CMK (cell line): ENCODE data around the gene IFT122.
"Not testable (repeated sequence)": the region's sequence is repeated elsewhere in the genome, so short reads cannot be mapped to it uniquely, and the experiment has no call there.

Experiments
- DNase-seq: peaks from one replicate; pipeline ENCODE4 v3.0.0-alpha.2; 2010; ENCODE audit warnings: low read depth

The IFT122 gene, protein sequence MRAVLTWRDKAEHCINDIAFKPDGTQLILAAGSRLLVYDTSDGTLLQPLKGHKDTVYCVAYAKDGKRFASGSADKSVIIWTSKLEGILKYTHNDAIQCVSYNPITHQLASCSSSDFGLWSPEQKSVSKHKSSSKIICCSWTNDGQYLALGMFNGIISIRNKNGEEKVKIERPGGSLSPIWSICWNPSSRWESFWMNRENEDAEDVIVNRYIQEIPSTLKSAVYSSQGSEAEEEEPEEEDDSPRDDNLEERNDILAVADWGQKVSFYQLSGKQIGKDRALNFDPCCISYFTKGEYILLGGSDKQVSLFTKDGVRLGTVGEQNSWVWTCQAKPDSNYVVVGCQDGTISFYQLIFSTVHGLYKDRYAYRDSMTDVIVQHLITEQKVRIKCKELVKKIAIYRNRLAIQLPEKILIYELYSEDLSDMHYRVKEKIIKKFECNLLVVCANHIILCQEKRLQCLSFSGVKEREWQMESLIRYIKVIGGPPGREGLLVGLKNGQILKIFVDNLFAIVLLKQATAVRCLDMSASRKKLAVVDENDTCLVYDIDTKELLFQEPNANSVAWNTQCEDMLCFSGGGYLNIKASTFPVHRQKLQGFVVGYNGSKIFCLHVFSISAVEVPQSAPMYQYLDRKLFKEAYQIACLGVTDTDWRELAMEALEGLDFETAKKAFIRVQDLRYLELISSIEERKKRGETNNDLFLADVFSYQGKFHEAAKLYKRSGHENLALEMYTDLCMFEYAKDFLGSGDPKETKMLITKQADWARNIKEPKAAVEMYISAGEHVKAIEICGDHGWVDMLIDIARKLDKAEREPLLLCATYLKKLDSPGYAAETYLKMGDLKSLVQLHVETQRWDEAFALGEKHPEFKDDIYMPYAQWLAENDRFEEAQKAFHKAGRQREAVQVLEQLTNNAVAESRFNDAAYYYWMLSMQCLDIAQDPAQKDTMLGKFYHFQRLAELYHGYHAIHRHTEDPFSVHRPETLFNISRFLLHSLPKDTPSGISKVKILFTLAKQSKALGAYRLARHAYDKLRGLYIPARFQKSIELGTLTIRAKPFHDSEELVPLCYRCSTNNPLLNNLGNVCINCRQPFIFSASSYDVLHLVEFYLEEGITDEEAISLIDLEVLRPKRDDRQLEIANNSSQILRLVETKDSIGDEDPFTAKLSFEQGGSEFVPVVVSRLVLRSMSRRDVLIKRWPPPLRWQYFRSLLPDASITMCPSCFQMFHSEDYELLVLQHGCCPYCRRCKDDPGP

GRCh38 chr3:129439817-129440617 is at the start of gene IFT122, which contains the start of gene MBD4:
IFT122 (plus strand) TSS chr3:129440224; CDS start chr3:129440331, 107 bp downstream.
MBD4 (minus strand) TSS chr3:129439948; CDS start chr3:129439833, 115 bp downstream.
- peak; percentile 96 for DNase-seq

GRCh38 chr3:129391583-129391982 is 48.4 kb upstream of the IFT122 start:
- not testable (repeated sequence) for DNase-seq

- DNase-seq = not testable (repeated sequence)
Measured at GRCh38 chr3:129392106-129392887, 47.7 kb upstream of the IFT122 start.

DNA sequence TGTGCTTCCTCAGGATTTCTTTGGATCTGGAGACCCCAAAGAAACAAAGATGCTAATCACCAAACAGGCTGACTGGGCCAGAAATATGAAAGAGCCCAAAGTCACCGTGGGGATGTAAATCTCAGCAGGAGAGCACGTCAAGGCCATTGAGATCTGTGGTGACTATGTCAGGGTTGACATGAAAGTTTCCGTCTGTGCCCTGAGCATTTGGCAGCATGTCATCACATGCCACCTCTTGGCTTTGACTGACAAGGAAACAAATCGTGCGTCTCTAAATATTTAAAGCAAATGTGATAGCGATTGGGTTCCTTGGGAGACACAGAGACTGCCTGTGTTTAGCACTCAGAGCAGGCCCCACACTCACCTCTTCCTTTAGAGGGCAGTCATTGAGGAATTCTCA is 46.8 kb upstream of the IFT122 start:
- DNase-seq = no peak

- not testable (repeated sequence) for DNase-seq
Measured at GRCh38 chr3:129393760-129394564, 46.1 kb upstream of the IFT122 start.

- DNase-seq = no peak
Measured at GRCh38 chr3:129398803-129399144, 41.2 kb upstream of the IFT122 start.

- DNase-seq = peak; percentile 79
Measured at GRCh38 chr3:129399145-129399894, 40.7 kb upstream of the IFT122 start.

GRCh38 chr3:129399895-129400357 is 40.1 kb upstream of the IFT122 start:
- DNase-seq = no peak

- no peak for DNase-seq
Measured at GRCh38 chr3:129402210-129402609, 37.8 kb upstream of the IFT122 start.

DNA sequence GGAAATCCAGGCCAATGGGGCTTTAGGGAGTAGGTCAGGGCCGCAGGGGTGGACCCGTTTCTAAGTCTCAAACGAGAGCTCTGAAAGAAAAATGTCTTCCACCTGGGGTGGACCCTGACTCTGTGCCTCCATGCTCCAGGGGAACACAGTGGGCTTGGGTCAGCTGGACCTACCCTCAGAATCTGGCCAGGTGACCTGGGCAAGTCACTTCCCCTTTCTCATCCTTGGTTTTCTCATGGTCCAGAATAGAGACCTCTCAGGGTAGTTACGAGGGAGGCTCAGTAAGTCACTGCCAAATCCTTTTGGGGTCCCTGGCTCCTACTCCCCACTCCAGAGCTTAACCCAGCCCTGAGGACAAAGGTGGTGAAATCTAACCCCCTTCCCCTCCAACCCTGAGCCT is 37.4 kb upstream of the IFT122 start:
- no peak for DNase-seq

- no peak for DNase-seq
Measured at GRCh38 chr3:129403450-129403849, 36.6 kb upstream of the IFT122 start.

- DNase-seq = no peak
Measured at GRCh38 chr3:129404130-129404529, 35.9 kb upstream of the IFT122 start.

GRCh38 chr3:129404610-129405009 is 35.4 kb upstream of the IFT122 start:
- DNase-seq = no peak

DNA sequence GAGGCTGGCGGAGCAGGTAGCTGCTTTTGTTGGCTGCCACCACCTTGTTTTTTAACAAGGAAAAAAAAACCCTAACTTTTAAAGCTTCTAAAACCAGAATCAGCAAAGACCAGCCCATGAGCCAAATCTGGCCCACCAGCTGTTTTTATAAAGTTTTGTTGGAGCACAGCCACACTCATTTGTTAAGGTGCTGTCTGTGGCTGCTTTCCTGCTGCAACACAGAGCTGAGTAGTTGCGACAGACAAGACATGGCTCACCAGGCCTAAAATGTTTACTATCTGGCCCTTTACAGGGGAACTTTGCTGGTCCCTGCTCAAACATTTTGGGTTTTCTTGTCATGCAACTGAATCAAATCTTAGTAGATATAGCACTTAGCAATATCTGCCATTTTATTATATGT is 30.5 kb upstream of the IFT122 start:
- DNase-seq = no peak

GRCh38 chr3:129410971-129411370 is 29.1 kb upstream of the IFT122 start:
- no peak for DNase-seq

DNA sequence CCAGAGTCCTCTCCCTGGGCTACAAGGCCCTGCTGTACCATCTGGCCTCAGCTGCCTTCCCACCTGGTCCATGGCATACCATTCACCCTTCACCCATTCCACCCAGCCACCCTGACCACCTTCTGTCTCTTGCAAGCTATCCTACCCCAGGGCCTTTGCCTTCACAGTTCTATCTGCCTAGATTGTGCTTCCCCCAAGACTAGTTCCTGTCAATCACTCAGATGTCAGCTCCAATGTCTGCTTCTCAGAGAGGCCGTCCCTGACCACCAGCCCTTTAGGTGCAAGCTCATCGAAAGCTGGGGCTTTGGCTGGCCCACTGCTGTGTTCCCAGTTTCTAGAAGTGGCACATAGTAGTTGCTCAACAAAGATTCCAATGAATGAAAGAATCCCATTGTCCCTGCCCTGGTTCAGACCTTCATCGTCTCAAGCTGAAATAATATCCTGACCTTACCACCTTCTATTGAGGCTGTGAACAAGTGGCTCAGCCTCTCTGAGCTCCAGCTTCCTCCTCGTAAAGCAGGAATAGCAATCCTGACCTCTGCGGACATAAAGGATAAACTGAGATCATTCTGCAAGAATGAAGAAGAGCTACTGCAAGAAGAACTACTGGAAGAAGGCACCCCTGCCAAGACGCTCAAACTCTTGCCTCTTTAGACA is 27.4 kb upstream of the IFT122 start:
- no peak for DNase-seq

DNA sequence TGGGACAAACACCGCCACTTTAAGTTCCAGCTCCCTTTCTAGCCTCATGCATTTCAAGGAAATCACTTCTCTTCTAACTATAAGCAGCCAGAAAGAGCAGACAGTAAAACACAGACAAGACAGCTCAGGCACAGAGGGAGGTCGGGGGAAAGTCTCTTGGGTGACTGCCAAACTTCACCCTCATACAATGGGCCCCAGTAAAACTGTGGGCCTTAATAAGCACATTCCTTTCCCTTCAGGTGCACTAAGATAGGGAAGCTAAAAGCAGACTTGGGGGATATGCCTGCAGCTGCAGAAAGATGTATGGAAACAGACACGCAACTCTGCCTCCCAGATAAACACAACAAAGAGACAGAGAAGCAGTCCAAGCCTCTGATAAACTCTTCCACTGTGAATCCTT is 26.8 kb upstream of the IFT122 start:
- DNase-seq = not testable (repeated sequence)
